ENCODE measurements around the gene RELB.

RELB gene

GRCh38 chr19:45040059-45040771 lies 39.0 kb downstream of the RELB start:
- no peak for TF ChIP-seq CTCF (IDR thresholded peaks at IDR 0.05; ENCODE audit: extremely low read depth, missing control alignments)
- DNase-seq (ENCODE audit: low spot score) = no peak

GRCh38 chr19:45041125-45041524 lies 39.9 kb downstream of the RELB start:
- no peak for TF ChIP-seq CTCF (IDR thresholded peaks at IDR 0.05; ENCODE audit: extremely low read depth, missing control alignments)
- DNase-seq (ENCODE audit: low spot score) = no peak

- no peak for TF ChIP-seq CTCF (IDR thresholded peaks at IDR 0.05; ENCODE audit: extremely low read depth, missing control alignments)
- DNase-seq (ENCODE audit: low spot score) = no peak
Measured at GRCh38 chr19:45045671-45046353, 44.5 kb downstream of the RELB start.

GRCh38 chr19:45046355-45046754 lies 45.1 kb downstream of the RELB start:
- DNase-seq (ENCODE audit: low spot score) = no peak
- no peak for TF ChIP-seq CTCF (IDR thresholded peaks at IDR 0.05; ENCODE audit: extremely low read depth, missing control alignments)

- peak; percentile 71 for DNase-seq (ENCODE audit: low spot score)
- no peak for TF ChIP-seq CTCF (IDR thresholded peaks at IDR 0.05; ENCODE audit: extremely low read depth, missing control alignments)
Measured at GRCh38 chr19:45047188-45047797, 46.0 kb downstream of the RELB start.

GRCh38 chr19:45049073-45049736 lies 47.9 kb downstream of the RELB start:
- no peak for TF ChIP-seq CTCF (IDR thresholded peaks at IDR 0.05; ENCODE audit: extremely low read depth, missing control alignments)

GRCh38 chr19:45050036-45050435 lies 48.8 kb downstream of the RELB start:
- no peak for DNase-seq (ENCODE audit: low spot score)
- TF ChIP-seq CTCF (IDR thresholded peaks at IDR 0.05; ENCODE audit: extremely low read depth, missing control alignments) = no peak

More at GRCh38 chr19:45049073-45049736, 47.9 kb downstream of the RELB start:
- no peak for DNase-seq (ENCODE audit: low spot score)
